Suprapubic skin (tissue), 4 donors: ENCODE data around the gene LRRN3. TPM values are rescaled to one million over a fixed set of nuclear protein-coding genes. Genes with fewer than 3 reads are reported as not detected.

Experiments used
- DNase-seq, 2 donors: peaks; one replicate each; pipeline ENCODE4 v3.0.0-alpha.2; 2019; ENCODE audit warnings: low spot score in 2 of 2
- H3K27ac ChIP-seq: fragments of 200-600 bp; sonication (generic); one replicate; pipeline ENCODE4 v1.5.1; 2019
- H3K27me3 ChIP-seq: fragments of 200-600 bp; sonication (generic); one replicate; pipeline ENCODE4 v1.5.1; 2019
- H3K36me3 ChIP-seq: fragments of 200-600 bp; sonication (generic); one replicate; pipeline ENCODE4 v1.5.1; 2019
- H3K4me1 ChIP-seq: fragments of 200-600 bp; sonication (generic); one replicate; pipeline ENCODE4 v1.5.1; 2019
- H3K4me3 ChIP-seq: fragments of 200-600 bp; sonication (generic); one replicate; pipeline ENCODE4 v1.5.1; 2019; ENCODE audit warnings: mild to moderate bottlenecking
- H3K9me3 ChIP-seq: fragments of 200-600 bp; sonication (generic); one replicate; pipeline ENCODE4 v1.5.1; 2019
- EP300 ChIP-seq: sonication (generic); formaldehyde crosslinking; IDR thresholded peaks from one replicate; pipeline ENCODE4 v1.6.1; 2017; ENCODE audit warnings: antibody characterized with exemption
- POLR2A ChIP-seq, 2 donors: fragments of 450-650 bp; IDR thresholded peaks; one replicate each; pipeline ENCODE4 v1.6.1; 2017; ENCODE audit warnings: antibody characterized with exemption in 2 of 2, mild to moderate bottlenecking in 2 of 2, moderate library complexity in 2 of 2
- POLR2AphosphoS5 ChIP-seq, 3 donors: sonication (generic); formaldehyde crosslinking; IDR thresholded peaks; one replicate each; pipeline ENCODE4 v1.6.1; 2017; ENCODE audit warnings: antibody characterized with exemption in 3 of 3
- WGBS: methylation state at CpG from one replicate; pipeline ENCODE4 v1.1.5; 2018; 5-methylcytosine and 5-hydroxymethylcytosine counted together
- total RNA-seq, 4 donors: library from RNA; depleted of rRNA; stranded (reverse); fragments of >200 nt; gene quantifications; one replicate each; pipeline ENCODE4 v1.1.0, GENCODE V29; 2016
- TF ChIP-seq, protein P1 (sequence below), 2 donors: fragments of 200-600 bp in 1 of 2; fragments of 450-650 bp in 1 of 2; sonication (generic) in 1 of 2; IDR thresholded peaks; one replicate each; pipeline ENCODE4 v1.5.1; 2016 to 2019; ENCODE audit warnings: antibody characterized with exemption in 2 of 2, mild to moderate bottlenecking in 1 of 2, moderate library complexity in 1 of 2

Gene LRRN3
- total RNA-seq, 4 donors from 2014 or later: 0.30 to 1.8 (median 0.51) TPM; not detected in 1

DNA sequence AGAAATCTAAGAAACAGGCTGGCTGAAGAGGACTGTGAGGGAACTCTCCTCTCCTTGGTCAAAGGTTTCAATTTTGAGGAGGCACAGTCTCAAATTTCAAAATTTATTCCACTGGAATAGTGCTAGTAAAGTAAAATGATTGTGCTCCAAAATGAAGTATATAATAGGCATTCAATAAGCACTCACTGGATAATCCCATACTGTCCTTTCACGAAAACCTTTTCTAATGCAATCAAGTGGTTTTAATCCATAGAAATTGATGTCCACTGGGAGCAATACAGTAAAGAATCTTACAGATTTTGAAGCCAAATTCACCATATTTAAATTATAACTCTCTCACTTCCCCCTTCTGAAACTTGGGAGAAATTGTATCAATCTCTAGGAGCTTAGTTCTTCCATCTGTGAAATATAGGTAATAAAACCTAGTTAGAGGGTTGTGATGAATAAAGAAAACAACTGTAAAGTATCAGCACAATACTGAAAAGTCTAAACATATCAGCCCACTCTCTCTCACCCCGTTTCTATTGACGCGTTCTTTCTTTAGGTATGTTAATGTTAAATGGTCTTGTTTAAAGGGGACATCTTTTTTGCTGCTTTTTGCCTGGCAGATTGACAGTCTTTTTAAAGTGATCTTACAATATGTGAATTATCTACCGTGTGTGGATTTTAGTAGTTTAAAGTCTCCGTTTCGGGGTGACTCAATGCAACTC lies 40.8 kb upstream of the LRRN3 start:
- no peak for DNase-seq
- TF ChIP-seq, protein P1, sequence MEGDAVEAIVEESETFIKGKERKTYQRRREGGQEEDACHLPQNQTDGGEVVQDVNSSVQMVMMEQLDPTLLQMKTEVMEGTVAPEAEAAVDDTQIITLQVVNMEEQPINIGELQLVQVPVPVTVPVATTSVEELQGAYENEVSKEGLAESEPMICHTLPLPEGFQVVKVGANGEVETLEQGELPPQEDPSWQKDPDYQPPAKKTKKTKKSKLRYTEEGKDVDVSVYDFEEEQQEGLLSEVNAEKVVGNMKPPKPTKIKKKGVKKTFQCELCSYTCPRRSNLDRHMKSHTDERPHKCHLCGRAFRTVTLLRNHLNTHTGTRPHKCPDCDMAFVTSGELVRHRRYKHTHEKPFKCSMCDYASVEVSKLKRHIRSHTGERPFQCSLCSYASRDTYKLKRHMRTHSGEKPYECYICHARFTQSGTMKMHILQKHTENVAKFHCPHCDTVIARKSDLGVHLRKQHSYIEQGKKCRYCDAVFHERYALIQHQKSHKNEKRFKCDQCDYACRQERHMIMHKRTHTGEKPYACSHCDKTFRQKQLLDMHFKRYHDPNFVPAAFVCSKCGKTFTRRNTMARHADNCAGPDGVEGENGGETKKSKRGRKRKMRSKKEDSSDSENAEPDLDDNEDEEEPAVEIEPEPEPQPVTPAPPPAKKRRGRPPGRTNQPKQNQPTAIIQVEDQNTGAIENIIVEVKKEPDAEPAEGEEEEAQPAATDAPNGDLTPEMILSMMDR (IDR thresholded peaks at IDR 0.05): no peak
- no peak for TF ChIP-seq POLR2AphosphoS5 (IDR thresholded peaks at IDR 0.05)
- TF ChIP-seq EP300: no peak
- no peak for TF ChIP-seq POLR2A (IDR thresholded peaks at IDR 0.05)
- H3K9me3 ChIP-seq: no peaks in the 10 kb centered on the region
- no peaks in the 10 kb centered on the region for H3K4me1 ChIP-seq
- H3K36me3 ChIP-seq: no peaks in the 10 kb centered on the region
- WGBS: 75% methylated on average over 7 of the region's 7 CpGs
- no peak overlapping the region for H3K4me3 ChIP-seq
- H3K27me3 ChIP-seq: no peaks in the 10 kb centered on the region
- no peak overlapping the region for H3K27ac ChIP-seq

DNA sequence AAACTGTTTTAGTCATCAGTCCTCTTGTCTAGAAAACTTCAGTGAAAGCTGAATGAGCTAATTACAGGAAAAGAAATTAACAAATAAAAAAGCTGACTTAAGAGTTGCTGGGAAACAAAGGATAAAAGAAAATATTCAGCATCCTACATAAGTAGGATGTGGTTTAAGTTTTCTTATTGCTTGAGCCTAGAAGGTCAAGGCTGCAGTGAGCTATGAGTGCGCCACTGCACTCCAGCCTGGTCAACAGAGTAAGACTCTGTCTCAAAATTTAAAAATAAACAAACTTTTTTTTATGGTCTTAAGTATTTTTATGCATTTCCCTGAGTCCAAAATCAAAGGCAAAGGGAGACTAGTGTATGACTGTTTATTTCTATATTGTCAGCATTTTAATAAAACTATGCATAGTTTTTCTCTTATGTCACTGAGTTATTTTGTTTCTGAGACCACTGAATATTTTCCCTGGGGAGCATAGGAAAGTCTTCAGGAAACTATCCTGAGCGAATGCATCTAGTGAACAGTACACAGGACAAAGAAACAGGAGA lies 40.0 kb upstream of the LRRN3 start:
- Histone ChIP-seq H3K27me3 (no peaks in the 10 kb centered on the region), H3K4me3 (no peak overlapping the region), H3K27ac (no peak overlapping the region), H3K36me3 (no peaks in the 10 kb centered on the region), H3K4me1 (no peaks in the 10 kb centered on the region), H3K9me3 (no peaks in the 10 kb centered on the region)
- no peak for DNase-seq
- WGBS: 83% methylated on average over 2 of the region's 2 CpGs
- TF ChIP-seq POLR2A (IDR thresholded peaks at IDR 0.05) (no peak), EP300 (no peak), POLR2AphosphoS5 (IDR thresholded peaks at IDR 0.05) (no peak)
- TF ChIP-seq, protein P1 (IDR thresholded peaks at IDR 0.05): no peak

DNA sequence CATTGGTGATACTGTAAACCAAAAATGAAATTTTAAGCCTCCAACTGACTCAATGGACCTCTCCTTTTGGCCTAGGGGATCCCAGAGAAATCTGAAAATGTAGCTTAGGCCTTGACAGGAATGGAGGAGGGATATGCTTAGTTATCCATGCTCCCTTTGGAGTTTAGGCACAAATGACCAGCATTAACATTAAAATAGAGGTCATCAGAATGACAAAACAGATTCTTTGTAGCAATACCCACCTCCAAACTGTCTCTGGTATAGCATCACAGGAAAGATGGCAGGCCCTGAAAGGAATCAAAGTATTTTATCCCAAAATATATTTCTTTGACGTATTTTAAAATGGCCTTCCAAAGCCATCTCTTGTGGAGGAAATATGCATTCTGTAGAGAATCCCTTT lies 39.1 kb upstream of the LRRN3 start:
- TF ChIP-seq, protein P1 (IDR thresholded peaks at IDR 0.05): no peak
- no peak for TF ChIP-seq POLR2AphosphoS5 (IDR thresholded peaks at IDR 0.05)
- TF ChIP-seq POLR2A (IDR thresholded peaks at IDR 0.05): no peak
- TF ChIP-seq EP300: no peak
- 97% methylated on average over 1 of the region's 1 CpG for WGBS

DNA sequence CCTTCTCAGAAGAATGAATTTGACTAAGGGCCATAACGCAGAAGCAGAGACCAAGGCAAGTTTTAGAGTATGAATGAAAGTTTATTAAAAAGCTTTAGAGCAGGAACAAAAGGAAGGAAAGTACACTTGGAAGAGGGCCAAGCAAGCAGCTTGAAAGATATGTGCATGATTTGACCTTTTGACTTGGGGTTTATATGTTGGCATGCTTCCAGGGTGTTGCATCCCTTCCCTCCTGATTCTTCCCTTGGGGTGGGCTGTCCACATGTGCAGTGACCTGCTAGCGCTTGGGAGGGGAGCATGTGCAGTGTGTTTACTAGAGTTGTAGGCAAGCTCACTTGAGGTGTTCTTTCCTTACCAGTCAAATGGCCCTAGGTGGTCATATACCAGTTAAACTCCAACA lies 37.9 kb upstream of the LRRN3 start:
- H3K27ac ChIP-seq: no peak overlapping the region
- DNase-seq: no peak
- H3K27me3 ChIP-seq: no peaks in the 10 kb centered on the region
- no peaks in the 10 kb centered on the region for H3K4me1 ChIP-seq
- H3K36me3 ChIP-seq: no peaks in the 10 kb centered on the region
- WGBS: 85% methylated on average over 2 of the region's 2 CpGs
- H3K4me3 ChIP-seq: no peak overlapping the region
- no peak for TF ChIP-seq POLR2AphosphoS5 (IDR thresholded peaks at IDR 0.05)
- TF ChIP-seq EP300: no peak
- no peak for TF ChIP-seq POLR2A (IDR thresholded peaks at IDR 0.05)
- TF ChIP-seq, protein P1 (IDR thresholded peaks at IDR 0.05): no peak
- no peaks in the 10 kb centered on the region for H3K9me3 ChIP-seq

More for the DNA sequence above, 39.1 kb upstream of the LRRN3 start:
- no peak overlapping the region for H3K4me3 ChIP-seq
- no peak overlapping the region for H3K27ac ChIP-seq
- no peak for DNase-seq
- no peaks in the 10 kb centered on the region for H3K36me3 ChIP-seq
- no peaks in the 10 kb centered on the region for H3K9me3 ChIP-seq
- no peaks in the 10 kb centered on the region for H3K4me1 ChIP-seq
- no peaks in the 10 kb centered on the region for H3K27me3 ChIP-seq

DNA sequence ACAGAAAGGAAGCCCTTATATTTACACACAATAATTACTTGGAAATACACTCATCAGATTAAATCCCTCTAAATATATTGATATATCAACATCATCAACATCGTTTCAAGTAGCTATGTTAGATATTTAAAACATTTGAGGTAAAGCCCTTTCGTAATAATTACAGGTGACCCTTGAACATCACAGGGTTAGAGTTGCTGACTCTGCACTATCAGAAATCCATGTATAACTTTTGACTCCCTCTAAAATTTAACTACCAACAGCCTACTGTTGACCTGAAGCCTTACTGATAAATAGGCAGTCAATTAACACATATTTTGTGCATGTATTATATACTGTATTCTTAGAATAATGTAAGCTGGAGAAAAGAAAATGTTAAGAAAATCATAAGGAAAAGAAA lies 34.6 kb upstream of the LRRN3 start:
- no peak for TF ChIP-seq EP300
- TF ChIP-seq, protein P1 (IDR thresholded peaks at IDR 0.05): no peak
- TF ChIP-seq POLR2AphosphoS5 (IDR thresholded peaks at IDR 0.05): no peak
- no peak for TF ChIP-seq POLR2A (IDR thresholded peaks at IDR 0.05)
- 96% methylated on average over 2 of the region's 2 CpGs for WGBS
- Histone ChIP-seq H3K4me1 (no peaks in the 10 kb centered on the region), H3K36me3 (no peaks in the 10 kb centered on the region), H3K27ac (no peak overlapping the region), H3K4me3 (no peak overlapping the region), H3K9me3 (no peaks in the 10 kb centered on the region), H3K27me3 (no peaks in the 10 kb centered on the region)
- DNase-seq: no peak
